Neutrophil (primary cell): ENCODE measurements around the gene HOXA11.

Experiments used
- H3K27ac ChIP-seq: fragments of 200-600 bp; sonication (generic); 2 replicates; pipeline ENCODE4 v1.5.1; 2016; ENCODE audit warnings: mild to moderate bottlenecking, moderate library complexity
- H3K27me3 ChIP-seq: fragments of 200-600 bp; sonication (generic); 2 replicates; pipeline ENCODE4 v1.6.0; 2016; ENCODE audit warnings: mild to moderate bottlenecking
- H3K36me3 ChIP-seq: fragments of 200-600 bp; sonication (generic); 2 replicates; pipeline ENCODE4 v1.5.1; 2017
- H3K4me1 ChIP-seq, 2 experiments: fragments of 200-600 bp in 1 of 2; sonication (generic) in 1 of 2; 1 replicate in 1 of 2; 2 replicates in 1 of 2; pipeline versions ENCODE4 v1.5.1 to v1.6.1; 2013 to 2016; ENCODE audit warnings: low read depth in 1 of 2, low read length in 1 of 2, mild to moderate bottlenecking in 1 of 2, moderate library complexity in 1 of 2; ENCODE audit not compliant: control insufficient read depth in 1 of 2, insufficient read depth in 1 of 2
- H3K4me3 ChIP-seq, 2 experiments: fragments of 200-600 bp in 1 of 2; sonication (generic) in 1 of 2; 1 replicate in 1 of 2; 2 replicates in 1 of 2; pipeline ENCODE4 v1.5.1; 2013 to 2016; ENCODE audit warnings: low read depth in 1 of 2, low read length in 1 of 2, mild to moderate bottlenecking in 1 of 2, moderate library complexity in 1 of 2
- H3K9me3 ChIP-seq: fragments of 200-600 bp; sonication (generic); 2 replicates; pipeline ENCODE4 v1.5.1; 2016
- TF ChIP-seq, protein P1 (sequence below): fragments of 200-600 bp; sonication (generic); IDR thresholded peaks from 2 replicates; pipeline ENCODE4 v1.5.1; 2016; ENCODE audit warnings: antibody characterized with exemption

HOXA11 gene

DNA sequence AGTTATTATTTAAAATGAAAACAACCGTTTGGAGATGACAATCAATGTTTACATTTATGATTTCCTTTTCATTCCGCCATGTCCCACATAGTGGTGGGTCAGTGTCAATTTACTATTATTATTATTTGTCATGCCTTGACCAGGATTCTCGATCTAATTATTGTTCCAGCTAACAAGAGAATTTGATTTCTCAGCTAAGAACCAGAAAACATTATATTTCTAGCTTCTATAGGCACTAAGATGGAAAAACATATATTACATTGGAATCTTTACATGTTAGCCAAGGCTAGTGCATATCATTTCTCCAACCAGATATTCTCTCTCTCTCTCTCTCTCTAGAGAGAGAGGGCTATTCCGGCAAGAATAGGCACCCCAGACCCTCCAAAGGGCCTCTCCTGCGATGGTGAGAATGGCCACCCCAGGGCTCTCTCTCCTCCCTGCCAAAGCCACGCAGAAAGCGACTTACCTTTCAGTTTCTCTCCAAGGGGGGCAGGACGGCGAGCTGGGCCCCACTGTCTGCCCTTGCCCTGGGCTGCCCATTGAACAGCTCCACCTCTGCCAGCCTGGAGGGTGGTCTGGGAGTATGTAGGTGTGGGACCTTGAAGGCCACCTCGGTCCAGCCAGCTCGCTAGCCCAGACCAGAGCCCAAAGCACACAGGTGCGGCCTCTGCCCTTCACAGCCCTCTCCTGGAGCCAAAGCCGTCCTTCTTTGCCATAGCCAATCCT lies 35.0 kb downstream of the HOXA11 start:
- TF ChIP-seq, protein P1, sequence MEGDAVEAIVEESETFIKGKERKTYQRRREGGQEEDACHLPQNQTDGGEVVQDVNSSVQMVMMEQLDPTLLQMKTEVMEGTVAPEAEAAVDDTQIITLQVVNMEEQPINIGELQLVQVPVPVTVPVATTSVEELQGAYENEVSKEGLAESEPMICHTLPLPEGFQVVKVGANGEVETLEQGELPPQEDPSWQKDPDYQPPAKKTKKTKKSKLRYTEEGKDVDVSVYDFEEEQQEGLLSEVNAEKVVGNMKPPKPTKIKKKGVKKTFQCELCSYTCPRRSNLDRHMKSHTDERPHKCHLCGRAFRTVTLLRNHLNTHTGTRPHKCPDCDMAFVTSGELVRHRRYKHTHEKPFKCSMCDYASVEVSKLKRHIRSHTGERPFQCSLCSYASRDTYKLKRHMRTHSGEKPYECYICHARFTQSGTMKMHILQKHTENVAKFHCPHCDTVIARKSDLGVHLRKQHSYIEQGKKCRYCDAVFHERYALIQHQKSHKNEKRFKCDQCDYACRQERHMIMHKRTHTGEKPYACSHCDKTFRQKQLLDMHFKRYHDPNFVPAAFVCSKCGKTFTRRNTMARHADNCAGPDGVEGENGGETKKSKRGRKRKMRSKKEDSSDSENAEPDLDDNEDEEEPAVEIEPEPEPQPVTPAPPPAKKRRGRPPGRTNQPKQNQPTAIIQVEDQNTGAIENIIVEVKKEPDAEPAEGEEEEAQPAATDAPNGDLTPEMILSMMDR = no peak
- H3K36me3 ChIP-seq = no peaks in the 10 kb centered on the region
- no peak overlapping the region for H3K27ac ChIP-seq
- peaks cover 34 to 44% of the 10 kb centered on the region in 2 experiments for H3K4me1 ChIP-seq
- peak overlapping the region in 1 of 2 experiments; percentile 62 for H3K4me3 ChIP-seq
- peaks cover 100% of the 10 kb centered on the region for H3K27me3 ChIP-seq
- H3K9me3 ChIP-seq = no peaks in the 10 kb centered on the region

DNA sequence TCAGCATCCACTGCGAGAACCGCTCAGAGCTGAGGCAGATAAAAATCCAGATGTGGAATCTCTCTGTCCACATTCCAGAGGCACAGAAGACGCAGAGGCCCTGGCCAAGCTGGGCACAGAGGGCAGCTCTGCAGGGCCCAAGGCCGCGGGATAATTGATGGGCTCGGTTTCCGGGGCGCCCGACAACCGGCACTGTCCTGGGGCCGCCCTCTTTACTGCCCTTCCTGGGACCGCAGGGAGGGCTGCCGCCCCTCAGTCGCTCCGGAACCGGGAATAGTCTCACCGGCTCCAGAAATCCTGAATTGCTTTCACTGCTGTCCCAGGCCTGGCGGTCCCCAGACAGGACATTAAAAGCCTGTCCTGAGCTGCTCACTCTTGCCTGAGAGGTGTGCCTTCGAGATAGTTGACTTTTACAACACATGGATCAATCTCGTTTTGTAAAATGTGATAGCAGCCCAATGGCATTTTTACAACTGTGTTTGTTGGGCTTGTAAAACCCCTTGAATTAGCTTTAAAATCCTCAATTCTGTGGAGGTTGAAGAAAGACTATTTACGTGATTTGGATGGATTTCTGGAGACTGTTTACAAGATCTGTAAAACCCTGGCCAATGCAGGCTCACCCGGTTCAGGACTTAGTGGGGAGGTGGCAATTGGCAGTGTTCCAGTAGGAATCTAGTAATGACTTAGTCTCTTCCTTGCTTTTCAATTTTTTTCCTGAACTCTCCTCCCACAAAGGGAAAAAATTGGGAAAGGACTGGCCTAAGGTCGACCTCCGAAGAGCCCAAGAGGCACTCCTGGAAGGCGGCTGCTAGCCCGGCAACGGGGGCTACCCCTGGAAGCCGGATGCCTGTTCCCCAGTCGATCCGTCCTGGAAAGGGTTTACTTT lies 36.0 kb downstream of the HOXA11 start:
- TF ChIP-seq, protein P1 = no peak
- no peak overlapping the region for H3K27ac ChIP-seq
- H3K9me3 ChIP-seq = no peaks in the 10 kb centered on the region
- no peaks in the 10 kb centered on the region for H3K36me3 ChIP-seq
- peaks cover 34 to 41% of the 10 kb centered on the region in 2 experiments for H3K4me1 ChIP-seq
- H3K27me3 ChIP-seq = peaks cover 100% of the 10 kb centered on the region
- no peak overlapping the region for H3K4me3 ChIP-seq

DNA sequence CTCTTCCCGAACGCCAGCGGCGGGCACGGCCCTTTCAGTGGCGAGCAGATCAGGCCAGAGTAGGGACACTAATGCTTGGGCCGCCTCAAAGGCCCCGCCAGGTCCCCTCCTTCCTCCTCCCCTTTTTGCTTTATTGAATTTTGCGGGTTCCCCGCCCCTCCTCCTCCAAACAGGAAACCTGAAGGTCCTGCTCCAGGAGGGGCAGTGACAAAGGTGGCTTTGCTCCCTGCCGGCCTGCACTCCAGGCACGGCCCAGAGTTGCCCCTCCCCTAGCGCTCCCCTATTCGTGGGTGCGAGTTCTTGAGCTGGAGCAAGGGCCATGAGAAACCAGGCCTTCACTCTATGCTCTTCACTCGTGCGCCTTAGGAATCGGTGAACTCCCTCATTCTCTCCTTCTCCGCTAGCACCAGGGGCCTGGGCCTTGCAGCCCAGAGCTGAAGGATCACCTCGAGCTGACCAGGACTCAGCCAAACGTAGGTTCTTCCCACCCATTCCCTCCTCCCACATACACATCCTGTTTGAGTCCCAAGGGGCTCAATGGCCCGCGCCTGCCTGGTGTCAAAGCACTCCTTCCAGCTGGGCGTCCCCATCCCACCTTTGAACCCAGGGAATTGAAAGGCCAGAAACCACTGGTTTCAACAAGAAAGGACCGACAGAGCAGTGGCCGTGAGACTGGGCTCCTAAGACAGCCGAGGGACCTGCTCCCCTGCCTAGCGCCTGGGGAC lies 36.8 kb downstream of the HOXA11 start:
- no peaks in the 10 kb centered on the region for H3K36me3 ChIP-seq
- TF ChIP-seq, protein P1 = no peak
- no peaks in the 10 kb centered on the region for H3K9me3 ChIP-seq
- no peak overlapping the region for H3K27ac ChIP-seq
- H3K4me3 ChIP-seq = peak overlapping the region in 1 of 2 experiments; percentile 35
- peaks cover 97% of the 10 kb centered on the region for H3K27me3 ChIP-seq
- H3K4me1 ChIP-seq = peaks cover 34 to 41% of the 10 kb centered on the region in 2 experiments

DNA sequence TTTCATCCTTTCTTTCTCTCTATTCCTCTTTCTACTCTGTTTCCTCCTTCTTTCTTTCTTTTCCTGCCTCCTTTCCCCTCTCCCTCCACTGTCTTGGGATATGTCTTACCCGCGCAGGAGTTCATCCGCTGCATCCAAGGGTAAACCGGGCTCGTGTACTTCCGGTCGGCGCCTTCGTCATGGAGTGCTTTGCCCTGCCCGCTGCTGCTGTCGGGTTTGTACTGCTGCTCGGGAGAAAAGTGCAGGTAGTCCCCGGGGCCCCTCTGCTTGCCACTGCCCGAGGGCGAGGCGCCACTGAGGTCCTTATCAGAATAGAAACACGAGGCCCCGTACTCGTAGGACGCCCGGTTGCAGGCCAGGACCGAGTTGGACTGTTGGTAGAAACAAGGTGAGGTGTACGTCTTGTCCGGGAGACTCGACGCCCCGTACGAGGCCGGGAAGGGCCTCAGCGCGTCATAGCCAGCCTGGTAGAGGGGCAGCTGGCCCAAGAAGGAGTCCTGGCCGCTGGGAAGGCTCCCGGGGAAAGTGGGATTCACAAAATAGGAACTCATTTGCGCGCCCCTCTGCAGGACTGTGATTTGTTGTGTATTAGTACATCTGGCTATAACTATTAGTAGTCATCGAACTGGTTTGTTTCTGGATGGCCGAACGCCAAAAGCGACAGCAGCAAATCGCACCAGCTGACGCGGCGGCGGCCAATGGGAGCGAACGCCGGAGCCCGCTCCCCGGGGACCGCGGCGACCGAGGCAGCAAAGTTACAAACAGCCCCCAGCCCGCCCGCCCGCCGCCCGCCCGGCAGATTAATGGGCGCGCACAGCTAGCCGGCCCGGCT lies 37.6 kb downstream of the HOXA11 start, which contains the start of gene HOXA6:
HOXA6 (minus strand) TSS at position 576 of the 832 bp plus-strand sequence; CDS start at position 551, 25 bp downstream.
- TF ChIP-seq, protein P1 = no peak
- no peak within 1 kb of the TSS for H3K27ac ChIP-seq
- no peaks in the 10 kb centered on the region for H3K36me3 ChIP-seq
- peak within 1 kb of the TSS in 1 of 2 experiments; percentile 35 for H3K4me3 ChIP-seq
- peaks cover 95% of the 10 kb centered on the region for H3K27me3 ChIP-seq
- no peaks in the 10 kb centered on the region for H3K9me3 ChIP-seq
- peaks cover 31 to 36% of the 10 kb centered on the region in 2 experiments for H3K4me1 ChIP-seq
